SU-DHL-6 (cell line): Measurements from ENCODE around the gene DNAH17.

Source experiments
- H2AFZ ChIP-seq: fragments of 200-600 bp; sonication (generic); 2 replicates; pipeline ENCODE4 v1.6.1; 2014; ENCODE audit warnings: low read depth, mild to moderate bottlenecking, moderate library complexity, mixed read lengths, antibody characterized with exemption, low read length; ENCODE audit not compliant: severe bottlenecking
- H3F3A ChIP-seq: fragments of 200-600 bp; shearing (Covaris generic); 2 replicates; pipeline ENCODE4 v1.6.0; 2016; ENCODE audit warnings: antibody characterized with exemption, mild to moderate bottlenecking; ENCODE audit not compliant: insufficient read depth
- H3K27ac ChIP-seq: fragments of 200-600 bp; sonication (generic); 2 replicates; pipeline ENCODE4 v1.5.1; 2016; ENCODE audit warnings: low read depth, mild to moderate bottlenecking, low read length, moderate library complexity, mixed read lengths
- H3K27me3 ChIP-seq: fragments of 200-600 bp; sonication (generic), shearing (Covaris generic); 2 replicates; pipeline ENCODE4 v1.6.0; 2014; ENCODE audit warnings: mild to moderate bottlenecking, low read length
- H3K36me3 ChIP-seq: fragments of 200-600 bp; sonication (generic); 2 replicates; pipeline ENCODE4 v1.6.1; 2014; ENCODE audit warnings: mild to moderate bottlenecking, low read length, mixed read lengths
- H3K4me2 ChIP-seq: fragments of 300-600, 200-600 bp; shearing (Covaris generic), sonication (generic); 2 replicates; pipeline ENCODE4 v1.6.0; 2014; ENCODE audit warnings: low read length, low read depth, mild to moderate bottlenecking; ENCODE audit not compliant: poor library complexity, severe bottlenecking
- H3K4me3 ChIP-seq: fragments of 200-600 bp; sonication (generic); 2 replicates; pipeline ENCODE4 v1.5.1; 2014; ENCODE audit warnings: antibody characterized with exemption, low read length, mild to moderate bottlenecking, mixed read lengths; ENCODE audit not compliant: insufficient read depth, poor library complexity, severe bottlenecking
- H3K79me2 ChIP-seq: fragments of 200-600 bp; sonication (generic); 2 replicates; pipeline ENCODE4 v1.6.1; 2014; ENCODE audit warnings: mild to moderate bottlenecking, low read length, moderate library complexity; ENCODE audit not compliant: insufficient read depth
- H3K9ac ChIP-seq: fragments of 200-600 bp; sonication (generic); 2 replicates; pipeline ENCODE4 v1.7.0; 2014; ENCODE audit warnings: mild to moderate bottlenecking, low read length
- H3K9me2 ChIP-seq: fragments of 200-600 bp; sonication (generic); replicated peaks from 2 replicates; pipeline ENCODE4 v1.6.1; 2014; ENCODE audit warnings: low read length; ENCODE audit not compliant: insufficient read depth
- H3K9me3 ChIP-seq: fragments of 200-600 bp; sonication (generic); 2 replicates; pipeline ENCODE4 v1.6.1; 2014; ENCODE audit warnings: low read length, mixed read lengths; ENCODE audit not compliant: insufficient read depth
- H4K20me1 ChIP-seq: fragments of 200-600 bp; sonication (generic); 2 replicates; pipeline ENCODE4 v1.6.1; 2014; ENCODE audit warnings: low read depth, mild to moderate bottlenecking, antibody characterized with exemption, low read length, moderate library complexity, mixed read lengths
- CTCF ChIP-seq: fragments of 200-600 bp; sonication (generic); IDR thresholded peaks from one replicate; pipeline ENCODE4 v1.5.1; 2017; ENCODE audit warnings: antibody characterized with exemption, mild to moderate bottlenecking, low read length, moderate library complexity; ENCODE audit not compliant: insufficient read depth, poor library complexity, severe bottlenecking
- EZH2phosphoT487 ChIP-seq: fragments of 200-600 bp; sonication (generic), shearing (Covaris generic); conservative IDR thresholded peaks from 2 replicates; pipeline ENCODE4 v1.6.1; 2018; ENCODE audit warnings: mild to moderate bottlenecking, antibody characterized with exemption, low read length, moderate library complexity, mixed read lengths

DNAH17 gene

DNA sequence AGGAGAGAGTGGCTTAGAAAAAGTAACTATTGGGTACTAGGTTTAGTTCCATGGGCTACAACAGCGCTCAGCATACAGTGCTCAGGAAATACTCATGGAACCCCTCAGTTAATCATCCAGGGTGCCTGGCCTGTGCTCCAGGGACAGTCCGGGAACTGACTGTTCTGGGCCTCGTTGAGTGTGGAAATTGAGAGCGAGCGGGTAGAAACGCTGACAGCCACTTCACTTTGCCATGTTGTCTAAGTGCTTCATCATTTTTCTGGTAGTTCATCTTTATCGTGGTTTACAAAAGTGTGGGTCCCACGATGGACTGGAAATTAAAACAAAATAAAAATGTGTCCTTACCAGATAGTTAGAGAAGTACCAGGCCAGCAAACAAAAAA lies 31.6 kb upstream of the DNAH17 start:
- H3K79me2 ChIP-seq, result no peaks in the 10 kb centered on the region
- H3K27ac ChIP-seq, result no peak overlapping the region
- no peak overlapping the region for H3K4me3 ChIP-seq
- H3K9me3 ChIP-seq, result no peaks in the 10 kb centered on the region
- no peaks in the 10 kb centered on the region for H4K20me1 ChIP-seq
- H3K9me2 ChIP-seq, result no peaks in the 10 kb centered on the region
- H3K27me3 ChIP-seq, result no peaks in the 10 kb centered on the region
- no peak overlapping the region for H2AFZ ChIP-seq
- no peaks in the 10 kb centered on the region for H3K36me3 ChIP-seq
- H3K9ac ChIP-seq, result no peak overlapping the region
- TF ChIP-seq CTCF, result no peak
- TF ChIP-seq EZH2phosphoT487, result no peak
- no peak overlapping the region for H3K4me2 ChIP-seq
- H3F3A ChIP-seq, result no peaks in the 10 kb centered on the region

DNA sequence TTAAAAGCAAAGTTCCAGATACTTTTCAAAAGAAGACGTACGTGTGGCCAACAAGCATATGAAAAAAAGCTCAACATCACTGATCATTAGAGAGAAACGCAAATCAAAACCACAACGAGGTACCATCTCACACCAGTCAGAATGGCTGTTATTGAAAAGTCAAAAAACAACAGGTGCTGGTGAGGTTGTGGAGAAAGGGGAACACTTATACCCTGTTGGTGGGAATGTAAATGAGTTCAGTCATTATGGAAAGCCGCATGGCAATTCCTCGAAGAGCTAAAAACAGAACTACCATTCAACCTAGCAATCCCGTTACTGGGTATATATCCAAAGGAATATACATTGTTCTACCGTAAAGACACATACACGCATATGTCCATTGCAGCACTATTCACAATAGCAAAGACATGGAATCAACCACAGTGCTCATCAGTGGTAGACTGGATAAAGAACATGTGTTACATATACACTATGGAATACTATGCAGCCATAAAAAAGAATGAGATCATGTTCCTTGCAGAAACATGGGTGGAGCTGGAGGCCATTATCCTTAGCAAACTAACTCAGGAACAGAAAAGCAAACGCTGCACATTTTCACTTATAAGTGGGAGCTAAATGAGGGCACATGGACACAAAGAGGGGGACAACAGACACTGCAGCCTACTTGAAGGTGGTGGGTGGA lies 31.1 kb upstream of the DNAH17 start:
- Histone ChIP-seq H3K4me3 (no peak overlapping the region), H3K36me3 (no peaks in the 10 kb centered on the region), H3K9me2 (no peaks in the 10 kb centered on the region)

GRCh38 chr17:78607038-78607437 lies 29.8 kb upstream of the DNAH17 start:
- no peaks in the 10 kb centered on the region for H3K9me3 ChIP-seq
- H4K20me1 ChIP-seq, result no peaks in the 10 kb centered on the region
- no peak overlapping the region for H3K27ac ChIP-seq
- H2AFZ ChIP-seq, result no peak overlapping the region
- TF ChIP-seq CTCF (no peak), EZH2phosphoT487 (no peak)
- no peak overlapping the region for H3K9ac ChIP-seq
- H3K79me2 ChIP-seq, result no peaks in the 10 kb centered on the region
- no peaks in the 10 kb centered on the region for H3K9me2 ChIP-seq
- H3F3A ChIP-seq, result no peaks in the 10 kb centered on the region
- H3K4me2 ChIP-seq, result no peak overlapping the region
- no peaks in the 10 kb centered on the region for H3K36me3 ChIP-seq
- H3K27me3 ChIP-seq, result no peaks in the 10 kb centered on the region
- H3K4me3 ChIP-seq, result no peak overlapping the region

More for the DNA sequence above, 31.1 kb upstream of the DNAH17 start:
- Histone ChIP-seq H4K20me1 (no peaks in the 10 kb centered on the region), H3K79me2 (no peaks in the 10 kb centered on the region), H3K27ac (no peak overlapping the region), H3K9ac (no peak overlapping the region), H3K27me3 (no peaks in the 10 kb centered on the region), H2AFZ (no peak overlapping the region), H3K4me2 (no peak overlapping the region), H3F3A (no peaks in the 10 kb centered on the region), H3K9me3 (no peaks in the 10 kb centered on the region)
- TF ChIP-seq EZH2phosphoT487, result no peak
- no peak for TF ChIP-seq CTCF
